Muscle of arm (tissue), 12 donors: ENCODE measurements around the gene NECTIN1. TPM values are rescaled to one million over a fixed set of nuclear protein-coding genes. Genes with fewer than 3 reads are reported as not detected.

Experiments
- DNase-seq: peaks from one replicate; pipeline ENCODE4 v3.0.0-alpha.2; 2013
- polyA plus RNA-seq, 12 donors: library from polyadenylated mRNA; unstranded; fragments of 120-200 nt; gene quantifications; one replicate each; pipeline ENCODE4 v1.2.1, GENCODE V29; 2013; ENCODE audit not compliant: insufficient read length in 12 of 12

NECTIN1 gene
- polyA plus RNA-seq, 12 donors: 18.6 to 64.4 (median 25.1) TPM; not detected in 1

DNA sequence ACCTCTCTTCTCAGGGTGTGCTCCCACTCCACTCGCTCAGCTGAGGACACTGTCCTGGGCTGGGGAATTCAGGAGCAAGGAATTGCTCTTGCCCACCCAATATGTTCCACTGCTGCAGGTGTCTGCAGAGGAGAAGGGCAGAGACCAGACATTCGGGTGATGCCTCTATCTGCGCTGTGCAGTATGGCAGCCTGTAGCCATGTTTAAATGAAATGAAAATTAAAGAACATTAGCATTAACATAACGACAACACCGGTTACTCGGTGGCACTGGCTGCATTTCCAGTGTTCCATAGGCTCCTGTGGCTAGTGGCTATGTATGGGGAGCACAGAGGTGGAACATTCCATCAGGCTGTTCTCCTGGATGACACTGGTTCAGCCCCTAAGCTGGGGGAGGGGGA lies 104.4 kb downstream of the NECTIN1 start:
- no peak for DNase-seq

DNA sequence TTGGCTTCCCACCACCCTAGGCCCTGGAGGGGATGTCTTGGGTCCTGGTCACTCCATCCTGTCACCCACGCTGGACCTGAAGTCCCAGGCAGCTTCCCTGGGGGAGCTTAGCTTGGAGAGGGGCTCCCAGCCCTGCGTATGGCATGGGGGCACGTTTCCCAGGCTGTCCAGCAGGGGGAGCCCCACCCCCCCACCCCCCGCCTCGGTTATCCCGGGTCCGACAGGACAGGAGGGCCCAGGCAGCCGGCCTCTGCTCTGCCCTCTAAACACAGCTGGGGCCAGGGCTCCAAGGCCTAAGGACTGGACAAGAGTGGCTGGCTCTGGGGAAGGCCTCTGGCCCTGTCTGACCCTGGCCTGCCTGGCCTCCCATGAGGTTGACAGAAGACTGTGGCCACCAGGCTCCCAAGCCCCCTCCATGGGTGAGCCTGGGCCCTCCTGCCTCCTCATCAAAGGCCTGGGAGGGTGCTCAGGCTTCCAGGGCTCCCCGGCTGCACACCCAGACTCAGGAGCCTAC lies 104.8 kb downstream of the NECTIN1 start:
- DNase-seq: no peak

DNA sequence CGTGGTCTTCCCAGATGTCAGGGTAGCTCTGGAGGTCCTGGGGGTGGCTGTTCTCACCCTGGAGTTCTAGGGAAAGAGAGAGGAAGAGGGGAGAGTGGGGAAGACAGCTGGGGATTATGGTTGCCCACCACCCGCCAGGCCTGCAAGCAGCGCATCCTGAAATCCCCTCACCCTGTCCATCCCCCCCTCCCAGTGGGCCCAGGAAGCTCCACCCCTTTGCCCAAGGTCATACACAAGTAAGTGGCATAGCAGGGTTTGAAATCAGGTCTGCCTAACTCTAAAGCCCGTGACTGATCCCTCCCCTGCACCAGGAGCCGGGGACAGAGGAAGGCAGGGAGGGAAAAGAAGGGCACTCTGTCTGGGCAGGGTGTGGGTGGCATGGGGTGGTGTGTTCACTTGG lies 105.3 kb downstream of the NECTIN1 start:
- no peak for DNase-seq

DNA sequence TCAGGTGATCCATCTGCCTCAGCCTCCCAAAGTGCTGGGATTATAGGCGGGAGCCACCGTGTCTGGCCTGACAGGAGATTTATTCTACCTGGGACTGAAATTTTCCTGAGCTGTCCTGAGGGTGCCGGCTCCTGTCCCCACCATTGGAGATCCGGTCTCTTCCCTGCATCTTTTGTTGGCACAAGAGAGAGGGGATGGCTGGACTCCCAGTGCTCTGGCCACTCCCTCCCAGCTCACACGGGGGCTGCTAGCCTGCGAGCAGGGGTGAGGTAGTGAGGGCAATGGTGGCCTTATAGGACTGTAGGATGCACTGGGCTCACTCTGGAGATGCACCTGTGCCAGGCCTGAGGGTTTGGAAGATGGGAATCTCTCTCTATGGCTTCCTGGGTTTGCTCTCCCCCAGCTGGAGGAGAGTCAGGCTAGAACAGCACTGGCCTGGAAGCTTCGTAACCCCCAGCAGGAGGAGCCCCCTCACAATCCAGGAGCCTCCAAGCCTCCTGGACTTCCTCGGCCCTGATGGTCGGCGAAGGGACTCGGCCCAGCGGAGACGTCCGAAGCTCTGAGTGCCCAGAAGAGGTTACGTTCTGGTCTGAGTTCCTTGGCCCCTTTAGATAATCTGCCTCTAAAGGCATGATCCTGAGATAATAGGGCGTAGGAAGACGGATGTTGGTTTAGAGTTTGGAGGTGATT lies 106.4 kb downstream of the NECTIN1 start:
- no peak for DNase-seq

DNA sequence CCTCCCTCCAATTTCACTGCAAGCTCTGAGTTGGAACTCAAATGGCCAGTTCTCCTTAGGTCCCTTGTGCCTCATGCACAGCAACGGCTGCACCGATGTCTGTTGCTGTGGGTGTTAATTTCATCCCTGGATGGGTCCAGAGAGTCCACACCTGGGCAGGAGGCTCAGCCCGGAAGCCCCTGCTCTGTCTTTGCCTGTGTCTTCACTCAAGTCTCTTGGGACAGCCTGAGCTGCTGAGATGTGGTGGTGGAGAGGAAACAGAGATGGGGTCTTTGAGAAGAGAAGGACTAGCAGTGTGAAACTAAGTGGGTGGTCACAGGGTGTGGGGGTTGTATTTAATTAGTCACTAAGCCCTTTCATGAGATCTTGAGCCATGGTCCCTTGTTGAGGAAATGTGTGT lies 109.3 kb downstream of the NECTIN1 start:
- DNase-seq: no peak

DNA sequence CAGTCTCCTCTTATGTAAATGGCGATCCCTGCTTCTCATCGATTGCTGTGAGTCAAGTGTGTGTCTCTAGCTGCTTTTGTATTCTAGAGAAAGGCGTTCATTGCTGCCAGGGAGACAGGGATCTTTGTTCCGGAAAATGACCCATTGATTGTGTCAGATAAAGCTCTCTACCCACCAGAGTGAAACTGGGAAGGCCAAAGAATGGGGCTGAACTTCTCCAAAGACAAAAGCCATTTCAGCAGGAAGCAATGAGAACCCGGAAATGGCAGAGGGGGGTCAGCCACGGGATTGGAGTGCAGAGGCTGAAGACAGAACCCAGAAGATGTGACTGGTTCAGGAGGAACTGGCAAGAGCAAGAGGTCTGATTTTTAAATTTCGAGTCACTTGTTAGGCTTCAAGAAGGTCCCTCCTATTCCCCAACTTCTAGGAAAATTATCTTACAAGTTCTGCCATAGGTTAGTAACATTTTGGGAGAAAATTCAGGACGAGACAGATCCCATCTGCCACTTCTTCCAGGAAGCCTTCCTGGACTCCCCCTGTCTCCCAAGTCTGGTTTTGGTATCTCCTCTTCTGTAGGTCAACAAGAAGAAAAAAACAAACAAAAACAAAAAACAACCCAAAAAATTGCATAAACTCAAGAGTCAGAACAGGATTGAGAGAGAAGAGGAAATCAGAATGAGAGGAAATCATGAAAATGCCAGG lies 110.6 kb downstream of the NECTIN1 start:
- no peak for DNase-seq

DNA sequence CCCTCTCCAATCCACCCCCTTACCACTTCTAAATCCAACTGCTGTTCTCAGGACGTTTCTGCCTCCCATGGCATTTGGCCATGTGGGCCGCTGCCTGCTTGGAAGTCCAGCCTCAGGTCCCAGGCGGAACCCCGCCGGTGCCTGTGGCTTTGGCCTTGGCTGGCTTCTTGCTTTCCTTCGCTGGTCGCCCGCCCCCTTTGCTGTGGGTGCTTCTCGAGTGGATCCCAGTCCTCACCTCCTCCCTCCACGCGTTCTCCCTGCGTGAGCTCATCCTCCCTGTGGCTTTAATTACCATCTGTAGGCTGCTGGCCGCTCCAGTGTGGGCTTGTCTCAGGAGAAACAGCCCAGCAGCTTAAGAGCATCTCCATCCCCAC lies 111.7 kb downstream of the NECTIN1 start:
- no peak for DNase-seq

DNA sequence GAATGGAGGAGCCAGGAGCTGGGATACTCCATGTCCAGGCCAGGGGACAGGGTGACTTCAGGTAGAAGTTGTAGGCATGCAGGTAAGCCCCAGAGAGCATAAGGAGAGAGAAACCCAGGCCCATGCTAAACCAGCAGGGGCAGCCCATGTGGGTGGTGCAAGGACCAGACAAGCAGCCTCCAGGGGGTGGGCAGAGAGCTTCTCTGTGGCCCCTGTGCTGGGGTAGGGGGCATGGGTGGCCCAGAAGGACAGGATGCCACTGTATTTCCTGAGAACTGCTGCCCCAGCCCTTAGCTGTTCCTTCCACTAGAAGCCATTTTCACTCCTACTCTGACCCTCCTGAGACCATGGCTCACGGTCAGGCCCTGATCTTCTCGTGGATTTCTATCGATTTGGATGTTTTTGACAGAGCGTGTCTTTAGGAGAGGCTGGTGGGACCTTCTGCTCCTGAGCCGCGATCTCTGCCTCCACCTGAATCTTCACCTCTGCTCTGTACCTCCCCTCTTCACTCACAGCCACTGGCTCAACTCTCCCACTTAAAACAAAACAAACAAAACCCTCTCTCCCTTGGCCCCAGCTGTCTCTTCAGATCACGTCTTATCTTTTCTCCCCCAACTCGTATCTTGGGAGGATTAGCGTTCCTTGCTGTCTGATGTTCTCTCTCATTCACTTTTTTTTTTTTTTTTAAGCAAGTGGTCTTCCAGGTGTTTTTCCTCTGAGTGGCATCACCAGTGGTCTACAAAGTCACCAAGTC lies 112.2 kb downstream of the NECTIN1 start:
- no peak for DNase-seq

DNA sequence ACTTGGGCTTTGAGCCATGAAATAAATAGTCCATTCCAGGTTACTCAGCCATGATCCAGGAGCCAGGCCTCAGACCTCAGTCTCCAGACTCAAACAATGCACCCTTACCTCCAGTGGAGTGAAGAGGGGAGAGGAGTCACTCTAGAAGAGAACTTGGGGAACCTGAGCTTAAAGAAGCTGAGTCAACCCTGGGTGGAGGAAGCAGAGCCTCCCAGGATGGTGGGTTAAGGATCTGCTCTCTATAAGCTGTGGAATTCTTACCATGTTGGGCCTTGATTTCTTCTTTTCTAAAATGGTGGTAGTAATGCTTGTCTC lies 113.2 kb downstream of the NECTIN1 start:
- DNase-seq: no peak

DNA sequence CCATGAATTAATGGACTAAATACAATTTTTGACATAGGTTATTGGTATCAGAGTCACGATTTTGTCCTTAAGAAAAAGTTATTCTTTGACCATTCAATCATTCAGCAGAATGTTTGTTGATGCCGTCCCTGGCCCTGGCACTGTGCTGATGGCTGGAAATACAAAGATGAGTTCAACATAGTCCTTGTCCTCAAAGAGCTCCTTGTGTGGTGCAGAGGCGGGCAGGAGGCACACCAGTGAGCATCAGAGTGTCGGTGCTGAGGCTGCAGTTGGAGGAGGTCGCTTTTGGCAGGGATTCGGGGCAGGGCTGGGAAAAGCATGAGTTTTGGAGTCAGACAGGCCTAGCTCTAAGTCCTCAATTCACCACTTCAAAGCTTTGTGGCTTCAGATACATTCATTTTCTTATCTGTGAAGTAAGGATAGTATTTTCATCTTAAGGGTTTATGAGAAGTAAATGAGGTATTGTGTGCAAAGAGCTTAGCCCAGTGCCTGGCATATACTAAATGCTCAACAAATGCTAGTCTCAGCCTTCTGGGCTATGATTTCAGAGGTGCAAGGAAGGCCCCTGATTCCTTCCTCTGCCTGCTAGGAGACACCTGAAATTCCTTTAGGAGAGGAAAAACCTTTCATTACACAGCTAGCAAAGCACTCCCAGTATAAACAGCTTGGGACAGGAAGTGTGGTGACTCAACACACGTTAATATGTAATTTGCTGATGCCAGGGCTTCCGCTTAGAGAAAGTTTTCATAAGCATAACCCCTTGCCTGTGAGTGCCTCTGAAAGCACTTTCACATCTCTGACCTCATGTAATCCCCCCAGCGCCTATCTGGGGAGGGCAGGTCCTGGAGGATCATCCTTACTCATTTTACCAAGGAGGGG lies 113.8 kb downstream of the NECTIN1 start:
- no peak for DNase-seq

DNA sequence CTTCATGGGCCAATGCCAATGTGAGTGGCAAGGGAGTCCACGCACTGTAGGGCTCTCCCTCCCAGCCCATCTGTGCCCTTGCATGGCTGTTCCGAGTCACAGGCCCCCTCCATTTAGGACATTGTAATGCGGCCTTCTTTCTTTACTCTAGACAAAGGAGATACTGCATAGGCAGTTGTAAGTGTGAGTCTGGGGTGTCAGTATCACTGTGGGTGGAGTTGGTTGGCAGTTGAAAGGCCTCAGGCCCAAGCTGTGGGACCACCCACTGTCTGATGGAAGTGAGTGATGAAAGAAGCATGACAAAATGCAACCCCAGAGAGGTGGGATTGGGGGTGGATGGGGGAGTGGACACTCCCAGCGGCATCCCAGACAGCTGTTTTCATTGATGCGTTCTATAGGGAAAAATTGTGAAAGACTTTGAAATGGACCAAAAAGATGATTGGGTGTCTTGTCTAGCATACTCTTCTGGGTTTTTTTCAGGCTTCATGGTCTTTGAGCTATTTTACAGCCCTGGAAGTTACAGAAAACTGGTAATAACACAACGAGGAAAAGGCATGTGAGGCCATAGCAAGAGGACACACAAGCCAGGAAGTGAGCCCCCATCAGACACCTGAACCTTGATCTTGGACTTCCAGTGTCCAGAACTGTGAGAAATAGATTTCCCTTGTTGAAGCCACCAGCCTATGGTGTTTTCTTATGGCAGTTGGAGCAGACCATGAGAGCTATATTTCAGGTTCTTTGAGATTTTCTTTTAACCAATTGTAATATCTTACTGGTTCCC lies 114.6 kb downstream of the NECTIN1 start:
- DNase-seq: no peak

DNA sequence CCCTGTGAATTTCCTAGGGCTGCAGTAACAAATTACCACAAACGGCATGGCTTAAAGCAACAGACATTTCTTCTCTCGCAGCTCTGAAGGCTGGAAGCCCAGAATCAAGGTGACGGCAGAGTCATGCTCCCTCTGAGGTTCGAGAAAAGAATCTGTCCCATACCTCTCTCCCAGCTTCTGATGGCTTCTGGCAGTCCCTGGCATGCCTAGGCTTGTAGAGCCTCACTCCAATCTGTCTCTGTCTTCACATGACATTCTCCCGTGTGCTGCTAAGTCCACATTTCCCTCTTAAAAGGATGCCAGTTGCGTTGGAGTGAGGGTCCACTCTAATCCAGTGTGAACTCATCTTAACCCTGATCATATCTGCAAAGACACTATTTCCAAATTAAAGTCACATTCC lies 116.2 kb downstream of the NECTIN1 start:
- DNase-seq: no peak

DNA sequence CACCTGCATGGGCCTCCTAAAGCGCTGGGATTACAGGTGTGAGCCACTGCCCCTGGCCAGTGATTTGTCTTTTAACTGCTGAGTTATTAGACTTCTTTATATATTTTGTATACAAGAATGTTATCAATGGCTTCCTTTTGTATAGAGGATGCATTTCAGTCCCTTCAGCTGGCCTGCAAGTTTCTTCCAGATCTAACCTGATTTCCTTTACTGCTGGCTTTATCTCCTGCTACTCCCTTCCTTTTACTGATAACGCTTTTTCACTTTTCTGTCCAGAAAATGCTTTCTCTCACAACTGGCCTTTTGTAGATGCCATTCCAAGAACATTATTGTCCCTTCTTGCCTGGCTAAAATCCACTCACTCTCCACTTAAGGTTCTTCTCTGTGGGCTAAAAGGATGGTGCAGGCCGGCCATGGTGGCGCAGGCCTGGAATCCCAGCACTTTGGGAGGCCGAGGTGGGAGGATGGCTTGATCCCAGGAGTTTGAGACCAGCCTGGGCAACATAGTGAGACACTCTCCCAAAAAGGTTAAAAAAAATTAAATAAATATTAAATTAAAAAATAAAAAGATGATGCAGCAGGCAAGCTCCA lies 118.1 kb downstream of the NECTIN1 start:
- no peak for DNase-seq

DNA sequence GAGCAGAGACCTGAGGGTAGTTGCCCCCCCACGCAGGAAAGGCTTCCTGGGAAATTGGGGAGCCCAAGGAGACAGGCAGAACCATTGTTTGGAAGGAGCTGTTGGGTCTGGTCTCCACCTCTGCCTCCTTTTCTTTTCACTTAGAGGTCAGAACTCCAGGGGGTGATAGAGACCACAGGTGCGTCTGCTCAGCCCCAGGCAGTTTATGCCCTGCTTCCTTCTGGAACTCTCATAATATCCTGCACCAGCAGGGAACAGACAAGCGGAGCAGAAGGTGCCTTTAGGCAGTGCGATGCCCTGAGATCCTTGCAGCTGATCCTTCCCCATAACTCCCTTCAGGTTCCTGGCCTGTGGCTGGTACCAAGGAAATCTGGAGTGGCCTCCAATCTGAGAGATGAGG lies 120.2 kb downstream of the NECTIN1 start:
- DNase-seq: no peak

DNA sequence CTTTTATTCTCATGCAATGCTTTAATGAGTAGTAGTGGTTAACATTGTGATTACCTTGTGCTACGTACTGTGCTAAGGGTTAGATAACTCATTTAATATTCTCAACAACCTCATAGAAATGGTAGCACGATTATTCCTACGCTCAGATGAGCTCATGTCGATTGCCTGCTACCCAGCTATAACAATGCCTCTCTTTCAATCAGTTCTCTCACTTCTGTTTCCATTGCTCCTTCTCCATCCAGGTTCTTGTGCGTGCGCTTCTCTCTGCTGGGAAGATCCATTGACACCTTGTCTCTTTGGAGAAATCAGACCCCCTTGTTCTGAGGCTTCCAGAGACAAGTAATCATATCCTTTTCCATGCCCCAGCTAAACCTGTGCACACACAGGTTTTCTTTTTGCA lies 120.8 kb downstream of the NECTIN1 start:
- DNase-seq: no peak

DNA sequence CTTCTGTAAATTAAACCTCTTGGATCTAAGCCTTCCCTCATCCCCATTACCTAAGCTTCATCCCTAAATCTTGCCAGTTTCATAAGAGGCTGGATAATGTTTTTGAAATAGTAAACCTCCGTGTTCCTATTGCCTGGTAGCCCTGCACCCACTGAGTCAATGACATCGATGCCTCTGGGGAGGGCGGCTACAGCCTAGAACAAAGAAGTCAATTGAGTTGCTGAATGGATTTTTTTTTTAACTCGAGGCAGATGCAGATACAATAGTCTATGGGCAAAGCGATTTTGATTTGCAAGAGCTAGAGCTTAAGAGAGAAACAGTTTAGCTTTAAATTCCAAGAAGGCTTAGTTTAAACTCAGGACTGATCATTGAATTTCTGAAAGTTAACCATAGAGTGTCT lies 121.3 kb downstream of the NECTIN1 start:
- no peak for DNase-seq

DNA sequence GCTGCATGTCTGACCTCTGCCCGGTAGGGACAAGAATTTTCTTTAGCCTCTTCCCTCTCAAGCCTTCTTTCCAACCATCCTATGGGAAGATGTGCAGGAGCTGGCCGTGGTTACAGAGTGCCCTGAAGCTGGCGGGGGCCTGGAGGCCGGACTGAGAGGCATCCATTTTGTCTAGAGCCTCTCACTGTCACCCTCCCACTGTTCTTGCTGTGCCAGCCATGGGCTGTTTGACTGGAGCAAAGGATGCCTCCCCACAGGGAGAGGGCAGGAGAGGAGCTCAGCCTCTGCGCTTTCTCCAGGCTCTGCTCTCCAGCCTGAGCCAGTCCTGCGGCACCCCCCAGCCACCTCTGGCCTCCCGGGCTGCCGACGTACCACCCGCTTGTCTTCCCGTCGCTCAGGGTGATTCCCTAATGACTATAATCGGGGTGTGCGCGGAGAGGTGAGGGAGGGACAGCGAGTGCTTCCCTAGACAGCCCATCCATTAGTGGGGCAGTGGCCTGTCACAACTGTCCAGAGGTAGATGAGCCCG lies 123.8 kb downstream of the NECTIN1 start:
- no peak for DNase-seq

DNA sequence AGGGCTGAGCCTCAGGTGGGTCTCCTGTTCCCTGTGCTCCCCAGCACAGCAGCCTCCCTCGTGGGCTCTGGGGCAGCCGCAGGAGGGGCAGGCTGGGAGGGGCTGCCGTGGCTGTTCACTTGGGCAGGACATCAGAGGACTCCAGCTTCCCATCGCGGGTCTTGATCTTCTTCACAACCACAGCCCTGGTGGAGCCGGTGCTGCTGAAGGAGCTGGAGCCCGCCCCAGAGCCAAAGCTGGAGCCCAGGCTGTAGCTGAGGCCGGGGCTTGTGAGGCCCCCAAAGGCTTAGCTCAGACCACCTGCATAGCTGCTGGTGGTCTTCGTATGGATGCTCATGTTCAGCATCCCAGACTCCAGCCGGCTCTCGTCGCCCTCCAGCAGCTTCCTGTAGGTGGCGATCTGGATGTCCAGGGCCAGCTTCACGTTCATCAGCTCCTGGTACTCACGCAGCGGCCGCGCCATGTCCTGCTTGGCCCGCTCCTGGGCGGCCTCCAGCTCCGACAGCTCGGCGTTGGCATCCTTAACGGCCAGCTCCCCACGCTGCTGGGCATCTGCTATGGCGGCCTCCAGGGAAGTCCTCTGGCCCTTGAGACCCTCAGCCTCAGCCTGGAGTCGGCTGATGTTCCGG lies 126.1 kb downstream of the NECTIN1 start:
- no peak for DNase-seq

DNA sequence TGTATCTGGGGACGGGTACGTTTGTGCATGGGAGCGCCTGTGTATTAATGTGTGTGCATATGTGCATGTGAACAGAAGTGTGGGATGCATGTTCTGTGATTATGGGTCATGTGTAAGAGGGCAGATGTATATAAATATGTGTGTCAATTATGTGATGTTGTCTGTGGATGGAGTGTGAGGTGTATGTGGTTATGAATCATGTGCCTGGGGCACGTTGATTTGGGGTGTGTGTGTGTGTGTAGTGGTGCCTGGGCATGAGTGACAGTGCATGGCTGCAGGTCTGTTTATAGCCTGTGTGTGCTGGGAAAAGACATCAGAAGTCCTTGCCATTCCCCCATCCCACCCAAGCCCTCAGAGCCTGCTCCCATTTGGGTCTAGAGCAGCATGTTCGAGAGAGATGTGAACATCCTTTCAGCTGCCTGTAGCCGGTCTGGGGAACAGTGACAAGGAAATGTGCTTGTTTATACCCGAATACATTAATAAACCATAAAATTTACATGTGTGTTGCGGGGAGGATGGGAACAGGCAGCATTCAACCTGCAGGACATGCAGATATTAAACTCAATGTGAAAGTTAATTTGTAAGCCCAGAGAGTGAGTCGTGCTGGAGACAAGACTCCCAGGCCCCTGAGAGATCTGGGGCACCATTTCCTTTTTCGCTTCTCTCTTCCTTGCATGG lies 129.0 kb downstream of the NECTIN1 start:
- DNase-seq: no peak
